HG02973 (cell line): ENCODE data around the gene DCP1B.

Source experiments
- ATAC-seq: cut with Tn5 transposase; IDR thresholded peaks from one replicate; pipeline ENCODE4 v1.9.1; 2021; ENCODE audit warnings: moderate library complexity; ENCODE audit not compliant: unreplicated experiment

Gene DCP1B

DNA sequence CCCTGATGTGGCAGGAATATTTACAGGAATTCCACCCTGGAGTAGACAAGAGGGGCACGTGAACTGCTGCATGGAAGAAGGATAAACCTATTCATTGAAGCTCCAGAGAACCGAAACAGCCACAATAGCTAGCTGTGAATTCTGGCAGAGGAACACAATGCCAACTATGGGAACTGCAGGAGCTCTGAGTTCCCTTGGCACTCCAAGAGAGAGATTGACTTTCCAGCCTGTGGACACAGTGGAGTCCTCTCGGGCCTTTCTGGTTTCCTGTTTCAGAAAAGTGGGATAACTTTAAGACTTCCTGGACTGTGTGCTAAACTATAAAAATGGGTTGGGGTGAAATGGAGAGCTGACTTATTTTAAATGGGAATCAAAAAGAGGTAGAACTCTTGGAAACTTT, 97.7 kb downstream of the DCP1B start:
- ATAC-seq: no peak

- no peak for ATAC-seq
Measured at GRCh38 chr12:1904875-1905274, 99.4 kb downstream of the DCP1B start.

DNA sequence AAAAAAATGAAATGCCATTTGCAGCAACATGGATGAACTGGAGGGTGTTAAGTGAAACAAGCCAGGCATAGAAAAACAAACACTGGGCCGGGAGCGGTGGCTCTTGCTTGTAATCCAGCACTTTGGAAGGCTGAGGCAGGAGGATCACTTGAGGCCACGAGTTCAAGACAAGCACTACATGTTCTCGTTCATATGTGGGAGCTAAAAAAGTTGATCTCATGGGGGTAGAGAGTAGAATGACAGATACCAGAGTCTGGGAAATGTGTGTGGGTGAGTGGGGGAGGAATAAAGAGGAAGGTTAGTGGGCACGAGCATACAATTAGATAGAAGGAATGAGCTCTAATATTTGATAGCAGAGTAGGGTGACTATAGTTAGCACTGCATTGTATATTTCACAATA, 107.3 kb downstream of the DCP1B start:
- ATAC-seq: no peak
